Ishikawa (cell line): ENCODE results near the gene MMAB.

Experiments used
- CEBPB ChIP-seq: IDR thresholded peaks from 2 replicates; pipeline ENCODE4 v1.6.1; 2012
- CREB1 ChIP-seq: IDR thresholded peaks from 2 replicates; pipeline ENCODE4 v1.6.1; 2012; ENCODE audit warnings: low read depth
- EGR1 ChIP-seq: IDR thresholded peaks from 2 replicates; pipeline ENCODE4 v1.6.1; 2012
- EP300 ChIP-seq: IDR thresholded peaks from 2 replicates; pipeline ENCODE4 v1.6.1; 2012; ENCODE audit warnings: borderline replicate concordance
- FOXM1 ChIP-seq: IDR thresholded peaks from 2 replicates; pipeline ENCODE4 v1.6.1; 2012; ENCODE audit warnings: low read depth, borderline replicate concordance
- NFIC ChIP-seq: IDR thresholded peaks from 2 replicates; pipeline ENCODE4 v1.6.1; 2012
- RAD21 ChIP-seq: IDR thresholded peaks from 2 replicates; pipeline ENCODE4 v1.6.1; 2012; ENCODE audit warnings: low read depth
- REST ChIP-seq: IDR thresholded peaks from 2 replicates; pipeline ENCODE4 v1.6.1; 2012; ENCODE audit warnings: low read depth, mild to moderate bottlenecking
- TAF1 ChIP-seq: IDR thresholded peaks from 2 replicates; pipeline ENCODE4 v1.6.1; 2012; ENCODE audit warnings: low read depth, mild to moderate bottlenecking
- TCF12 ChIP-seq: IDR thresholded peaks from 2 replicates; pipeline ENCODE4 v1.6.1; 2012; ENCODE audit warnings: low read depth
- TEAD4 ChIP-seq: IDR thresholded peaks from 2 replicates; pipeline ENCODE4 v1.6.1; 2012
- USF1 ChIP-seq: IDR thresholded peaks from 2 replicates; pipeline ENCODE4 v1.6.1; 2012
- YY1 ChIP-seq: IDR thresholded peaks from 2 replicates; pipeline ENCODE4 v1.6.1; 2012; ENCODE audit warnings: low read depth
- ZBTB7A ChIP-seq: IDR thresholded peaks from 2 replicates; pipeline ENCODE4 v1.6.1; 2012; ENCODE audit warnings: low read depth
- TF ChIP-seq, protein P1 (sequence below): IDR thresholded peaks from 2 replicates; pipeline ENCODE4 v1.6.1; 2012

The MMAB gene

DNA sequence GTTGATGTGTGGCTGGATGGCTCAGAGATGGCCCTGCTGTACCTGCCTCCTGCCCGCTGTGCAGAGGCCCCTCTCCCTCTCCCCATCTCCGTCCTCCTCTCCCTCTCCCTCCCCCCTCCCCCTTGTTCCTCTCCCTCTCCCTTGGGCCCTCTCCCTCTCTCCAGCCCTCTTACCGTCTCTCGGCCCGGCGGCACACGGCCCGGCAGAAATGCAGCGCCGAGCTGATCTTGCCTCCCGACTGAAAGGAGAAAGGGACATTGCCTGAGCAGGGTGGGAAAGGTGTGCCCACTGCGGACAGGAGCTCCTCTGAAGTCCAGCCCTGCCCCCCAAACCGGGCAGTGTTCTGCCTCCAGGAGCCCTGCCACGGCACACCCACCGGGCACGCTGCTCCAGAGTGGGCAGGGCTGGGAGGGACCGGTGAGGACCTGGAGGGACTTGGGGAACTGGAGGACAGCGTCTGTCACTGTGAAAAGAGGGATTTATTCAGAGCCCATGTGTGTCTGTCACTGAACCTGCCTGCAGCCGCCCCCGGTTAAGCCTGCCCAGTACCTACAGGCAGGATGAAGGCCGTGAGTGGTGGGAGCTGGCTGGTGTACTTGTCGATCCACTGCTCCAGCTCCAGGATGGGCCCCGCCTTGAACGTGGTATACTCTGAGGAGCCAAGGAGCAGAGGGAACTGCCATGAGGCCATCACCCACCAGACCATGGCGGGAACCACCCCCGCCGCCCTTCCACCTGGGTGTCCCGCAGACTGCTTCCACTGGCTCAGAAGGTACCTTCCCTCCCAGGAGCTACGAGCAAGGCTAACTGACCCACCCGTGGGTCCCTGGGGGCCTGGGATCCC is 12.2 kb downstream of the MMAB start:
- TF ChIP-seq TCF12 (no peak), TEAD4 (no peak), ZBTB7A (no peak), REST (no peak), RAD21 (no peak), EP300 (no peak), NFIC (no peak), CEBPB (no peak), USF1 (no peak), FOXM1 (no peak), CREB1 (no peak), TAF1 (no peak)
- TF ChIP-seq, protein P1, sequence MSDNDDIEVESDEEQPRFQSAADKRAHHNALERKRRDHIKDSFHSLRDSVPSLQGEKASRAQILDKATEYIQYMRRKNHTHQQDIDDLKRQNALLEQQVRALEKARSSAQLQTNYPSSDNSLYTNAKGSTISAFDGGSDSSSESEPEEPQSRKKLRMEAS, result no peak

- TF ChIP-seq TCF12 (no peak), YY1 (no peak), TEAD4 (no peak), REST (no peak), RAD21 (no peak), CREB1 (no peak), TAF1 (no peak), USF1 (no peak), FOXM1 (no peak), CEBPB (no peak), ZBTB7A (no peak), NFIC (no peak), EP300 (no peak), EGR1 (no peak)
- TF ChIP-seq, protein P1, result no peak
These were observed 13.7 kb downstream of the MMAB start for GRCh38 chr12:109559601-109560000.

GRCh38 chr12:109559200-109559505 is 14.2 kb downstream of the MMAB start:
- TF ChIP-seq FOXM1, result no peak
- no peak for TF ChIP-seq CEBPB
- no peak for TF ChIP-seq NFIC
- no peak for TF ChIP-seq YY1
- no peak for TF ChIP-seq REST
- TF ChIP-seq ZBTB7A, result no peak
- TF ChIP-seq TAF1, result no peak
- no peak for TF ChIP-seq TEAD4
- no peak for TF ChIP-seq RAD21
- no peak for TF ChIP-seq EGR1
- TF ChIP-seq EP300, result no peak
- no peak for TF ChIP-seq USF1
- TF ChIP-seq, protein P1, result no peak
